ENCODE results near the gene NUDT21.

The NUDT21 gene

DNA sequence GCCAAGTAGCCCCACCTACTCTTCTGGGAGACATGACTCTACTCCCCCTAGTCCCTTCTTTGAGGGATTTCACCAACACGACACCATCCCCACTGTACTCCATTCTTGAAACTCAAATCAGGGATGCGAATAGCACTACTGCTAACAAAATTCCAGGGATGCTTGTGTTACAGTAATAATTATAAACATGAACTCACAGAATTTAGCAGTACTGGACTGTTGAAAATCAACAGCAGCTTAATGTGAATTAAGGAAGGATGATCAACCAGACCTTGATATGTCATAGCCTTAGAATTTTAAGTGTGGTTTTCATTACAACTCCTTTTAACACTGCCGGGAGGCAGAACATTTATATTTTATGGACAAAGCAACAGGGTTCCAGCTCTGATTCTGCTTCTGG, 63.7 kb downstream of the NUDT21 start:
- H3K4me3 ChIP-seq (ENCODE audit: low read length, poor library complexity, severe bottlenecking), result no peak overlapping the region
- no peak overlapping the region for H3K9ac ChIP-seq (ENCODE audit: low read depth, low read length, poor library complexity, severe bottlenecking)
- no peak overlapping the region for H3K4me2 ChIP-seq (ENCODE audit: low read depth, low read length, poor library complexity, severe bottlenecking)

DNA sequence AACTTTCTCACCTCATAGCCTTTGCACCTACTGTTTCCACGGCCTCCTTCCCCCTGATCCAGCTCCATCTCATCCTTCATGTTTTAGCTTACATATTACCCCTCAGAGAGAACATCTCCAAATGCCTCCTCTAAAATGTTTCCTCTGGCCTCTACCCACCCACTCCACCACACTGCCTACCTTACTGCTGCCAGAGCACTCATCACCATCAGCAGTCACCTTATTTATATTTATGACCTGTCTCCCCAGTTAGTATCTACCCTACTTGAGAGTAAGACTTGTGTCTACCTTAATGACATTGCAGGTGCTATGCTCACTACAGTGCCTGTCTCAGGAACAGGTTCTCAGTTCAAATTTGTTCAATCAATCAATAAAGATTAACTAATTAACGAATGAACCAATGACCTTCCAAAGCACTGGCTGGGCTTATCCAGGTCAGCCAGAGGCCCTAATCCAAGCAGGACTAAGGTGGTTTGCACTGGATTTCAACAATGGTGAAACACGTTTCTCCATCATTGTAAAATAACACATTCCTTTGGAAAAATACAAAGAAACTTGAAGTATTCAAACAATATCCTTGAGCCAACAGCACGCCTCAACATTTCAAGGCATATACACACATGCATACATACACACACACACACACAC, 66.9 kb downstream of the NUDT21 start:
- Histone ChIP-seq H3K79me2 (ENCODE audit: insufficient read depth, low read length) (no peaks in the 10 kb centered on the region), H3K4me1 (ENCODE audit: insufficient read depth, low read length, poor library complexity, severe bottlenecking) (no peaks in the 10 kb centered on the region), H3K9me3 (ENCODE audit: insufficient read depth, low read depth, low read length) (peaks cover under 1% of the 10 kb centered on the region; the same call in 1 of the 2 replicates), H3K4me2 (ENCODE audit: low read depth, low read length, poor library complexity, severe bottlenecking) (no peak overlapping the region), H2AFZ (ENCODE audit: low read length) (no peak overlapping the region), H3K36me3 (ENCODE audit: insufficient read depth, low read length) (peaks cover 92% of the 10 kb centered on the region), H3K4me3 (ENCODE audit: low read length, poor library complexity, severe bottlenecking) (no peak overlapping the region), H4K20me1 (ENCODE audit: insufficient read depth, low read length, poor library complexity, severe bottlenecking) (no peaks in the 10 kb centered on the region), H3K9ac (ENCODE audit: low read depth, low read length, poor library complexity, severe bottlenecking) (no peak overlapping the region), H3F3A (ENCODE audit: low read depth) (no peaks in the 10 kb centered on the region), H3K9me2 (replicated peaks; ENCODE audit: low read depth, low read length) (no peaks in the 10 kb centered on the region), H3K27me3 (ENCODE audit: insufficient read depth, low read length, poor library complexity, severe bottlenecking) (no peaks in the 10 kb centered on the region)
- TF ChIP-seq, protein P1, sequence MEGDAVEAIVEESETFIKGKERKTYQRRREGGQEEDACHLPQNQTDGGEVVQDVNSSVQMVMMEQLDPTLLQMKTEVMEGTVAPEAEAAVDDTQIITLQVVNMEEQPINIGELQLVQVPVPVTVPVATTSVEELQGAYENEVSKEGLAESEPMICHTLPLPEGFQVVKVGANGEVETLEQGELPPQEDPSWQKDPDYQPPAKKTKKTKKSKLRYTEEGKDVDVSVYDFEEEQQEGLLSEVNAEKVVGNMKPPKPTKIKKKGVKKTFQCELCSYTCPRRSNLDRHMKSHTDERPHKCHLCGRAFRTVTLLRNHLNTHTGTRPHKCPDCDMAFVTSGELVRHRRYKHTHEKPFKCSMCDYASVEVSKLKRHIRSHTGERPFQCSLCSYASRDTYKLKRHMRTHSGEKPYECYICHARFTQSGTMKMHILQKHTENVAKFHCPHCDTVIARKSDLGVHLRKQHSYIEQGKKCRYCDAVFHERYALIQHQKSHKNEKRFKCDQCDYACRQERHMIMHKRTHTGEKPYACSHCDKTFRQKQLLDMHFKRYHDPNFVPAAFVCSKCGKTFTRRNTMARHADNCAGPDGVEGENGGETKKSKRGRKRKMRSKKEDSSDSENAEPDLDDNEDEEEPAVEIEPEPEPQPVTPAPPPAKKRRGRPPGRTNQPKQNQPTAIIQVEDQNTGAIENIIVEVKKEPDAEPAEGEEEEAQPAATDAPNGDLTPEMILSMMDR (conservative IDR thresholded peaks at IDR 0.05; ENCODE audit: low read length), result no peak
- no peak for TF ChIP-seq EZH2phosphoT487 (IDR thresholded peaks at IDR 0.05; ENCODE audit: borderline replicate concordance)

More for the DNA sequence above, 63.7 kb downstream of the NUDT21 start:
- no peak overlapping the region for H2AFZ ChIP-seq (ENCODE audit: low read length)
- H4K20me1 ChIP-seq (ENCODE audit: insufficient read depth, low read length, poor library complexity, severe bottlenecking), result no peaks in the 10 kb centered on the region
- peaks cover 80% of the 10 kb centered on the region for H3K36me3 ChIP-seq (ENCODE audit: insufficient read depth, low read length)
- H3K4me1 ChIP-seq (ENCODE audit: insufficient read depth, low read length, poor library complexity, severe bottlenecking), result no peaks in the 10 kb centered on the region
- H3K9me3 ChIP-seq (ENCODE audit: insufficient read depth, low read depth, low read length), result no peaks in the 10 kb centered on the region
- H3K27me3 ChIP-seq (ENCODE audit: insufficient read depth, low read length, poor library complexity, severe bottlenecking), result no peaks in the 10 kb centered on the region
- H3F3A ChIP-seq (ENCODE audit: low read depth), result no peaks in the 10 kb centered on the region
- H3K9me2 ChIP-seq (replicated peaks; ENCODE audit: low read depth, low read length), result no peaks in the 10 kb centered on the region
- H3K79me2 ChIP-seq (ENCODE audit: insufficient read depth, low read length), result no peaks in the 10 kb centered on the region; the same call in 1 of the 2 replicates
- TF ChIP-seq, protein P1 (conservative IDR thresholded peaks at IDR 0.05; ENCODE audit: low read length), result no peak
- no peak for TF ChIP-seq EZH2phosphoT487 (IDR thresholded peaks at IDR 0.05; ENCODE audit: borderline replicate concordance)

DNA sequence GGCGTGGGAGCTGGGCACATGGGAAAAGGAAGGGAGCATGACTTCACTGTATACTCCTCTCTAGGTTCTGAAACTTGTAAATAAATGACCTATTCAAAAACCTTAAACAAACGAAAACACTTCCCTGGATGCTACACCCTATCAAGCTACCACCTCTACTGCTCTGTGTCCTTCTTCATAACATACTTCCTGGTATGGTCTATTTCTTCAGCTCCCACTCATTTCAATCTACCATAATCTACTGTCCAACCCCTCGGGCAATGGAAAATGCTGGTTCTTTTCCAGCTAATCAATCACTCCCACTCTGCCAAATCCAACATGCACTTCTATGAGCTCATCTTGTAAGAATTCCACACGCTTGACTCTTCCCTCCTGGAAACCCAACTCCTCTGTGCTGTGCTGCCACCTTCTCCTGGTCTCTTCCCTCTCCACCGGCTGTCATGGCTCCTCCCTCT, 68.2 kb downstream of the NUDT21 start:
- no peak overlapping the region for H3K9ac ChIP-seq (ENCODE audit: low read depth, low read length, poor library complexity, severe bottlenecking)
- peaks cover 4% of the 10 kb centered on the region; the same call in 1 of the 2 replicates for H3K9me3 ChIP-seq (ENCODE audit: insufficient read depth, low read depth, low read length)
- no peaks in the 10 kb centered on the region for H3K9me2 ChIP-seq (replicated peaks; ENCODE audit: low read depth, low read length)
- no peak overlapping the region for H2AFZ ChIP-seq (ENCODE audit: low read length)
- H3K4me2 ChIP-seq (ENCODE audit: low read depth, low read length, poor library complexity, severe bottlenecking), result no peak overlapping the region
- no peak for TF ChIP-seq EZH2phosphoT487 (IDR thresholded peaks at IDR 0.05; ENCODE audit: borderline replicate concordance)
- TF ChIP-seq, protein P1 (conservative IDR thresholded peaks at IDR 0.05; ENCODE audit: low read length), result no peak
- H3K4me3 ChIP-seq (ENCODE audit: low read length, poor library complexity, severe bottlenecking), result no peak overlapping the region
- H3K27me3 ChIP-seq (ENCODE audit: insufficient read depth, low read length, poor library complexity, severe bottlenecking), result no peaks in the 10 kb centered on the region
- no peaks in the 10 kb centered on the region for H3K4me1 ChIP-seq (ENCODE audit: insufficient read depth, low read length, poor library complexity, severe bottlenecking)
- no peaks in the 10 kb centered on the region for H3F3A ChIP-seq (ENCODE audit: low read depth)
- H3K36me3 ChIP-seq (ENCODE audit: insufficient read depth, low read length), result peaks cover 92% of the 10 kb centered on the region
- no peaks in the 10 kb centered on the region for H4K20me1 ChIP-seq (ENCODE audit: insufficient read depth, low read length, poor library complexity, severe bottlenecking)
- H3K79me2 ChIP-seq (ENCODE audit: insufficient read depth, low read length), result no peaks in the 10 kb centered on the region

Measured in Loucy (cell line).